Neural cell (in vitro differentiated cells): Measurements from ENCODE around the gene DCDC1. TPM values are rescaled to one million over a fixed set of nuclear protein-coding genes. Genes with fewer than 3 reads are reported as not detected.

Experiments
- H2AFZ ChIP-seq: fragments of 200-600, 300-800 bp; sonication (generic), shearing (Covaris generic); 2 replicates; pipeline ENCODE4 v1.6.0; 2014; ENCODE audit warnings: low read depth, mild to moderate bottlenecking, antibody characterized with exemption, low read length, moderate library complexity
- H3F3A ChIP-seq: fragments of 200-600 bp; shearing (Covaris generic); 2 replicates; pipeline ENCODE4 v1.6.1; 2016; ENCODE audit warnings: mild to moderate bottlenecking, moderate library complexity, mixed read lengths, antibody characterized with exemption, low read length; ENCODE audit not compliant: insufficient read depth, poor library complexity, severe bottlenecking
- H3K27ac ChIP-seq: fragments of 200-600, 300-800 bp; sonication (generic), shearing (Covaris generic); 2 replicates; pipeline ENCODE4 v1.5.1; 2014; ENCODE audit warnings: mild to moderate bottlenecking, low read length, moderate library complexity
- H3K27me3 ChIP-seq: fragments of 300-800, 200-600 bp; sonication (generic), shearing (Covaris generic); 2 replicates; pipeline ENCODE4 v1.6.0; 2014; ENCODE audit warnings: mild to moderate bottlenecking, low read depth, low read length, moderate library complexity; ENCODE audit not compliant: insufficient read depth
- H3K36me3 ChIP-seq: fragments of 300-800, 200-600 bp; sonication (generic), shearing (Covaris generic); 2 replicates; pipeline ENCODE4 v1.5.1; 2014; ENCODE audit warnings: mild to moderate bottlenecking, antibody characterized with exemption, low read length, moderate library complexity; ENCODE audit not compliant: insufficient read depth
- H3K4me2 ChIP-seq: fragments of 300-800, 200-600 bp; sonication (generic), shearing (Covaris generic); 2 replicates; pipeline ENCODE4 v1.6.0; 2014; ENCODE audit warnings: mild to moderate bottlenecking, low read length
- H3K4me3 ChIP-seq: fragments of 300-800, 200-600 bp; sonication (generic), shearing (Covaris generic); 2 replicates; pipeline ENCODE4 v1.5.1; 2014; ENCODE audit warnings: mild to moderate bottlenecking, low read length, moderate library complexity
- H3K79me2 ChIP-seq: fragments of 200-600 bp; shearing (Covaris generic); replicated peaks from 2 replicates; pipeline ENCODE4 v1.6.0; 2014; ENCODE audit warnings: mild to moderate bottlenecking, low read length, moderate library complexity; ENCODE audit not compliant: insufficient read depth
- H3K9ac ChIP-seq: fragments of 300-800, 200-600 bp; sonication (generic), shearing (Covaris generic); 2 replicates; pipeline ENCODE4 v1.6.1; 2016; ENCODE audit warnings: mild to moderate bottlenecking, low read length, mixed read lengths
- H3K9me2 ChIP-seq: fragments of 200-600 bp; shearing (Covaris generic); 2 replicates; pipeline ENCODE4 v1.6.1; 2016; ENCODE audit warnings: mild to moderate bottlenecking, low read length, mixed read lengths; ENCODE audit not compliant: insufficient read depth
- H3K9me3 ChIP-seq: fragments of 200-600, 300-800 bp; sonication (generic), shearing (Covaris generic); 2 replicates; pipeline ENCODE4 v1.6.1; 2016; ENCODE audit warnings: mild to moderate bottlenecking, mixed run types, low read length, moderate library complexity, mixed read lengths
- H4K20me1 ChIP-seq: fragments of 200-600 bp; shearing (Covaris generic); 2 replicates; pipeline ENCODE4 v1.6.1; 2016; ENCODE audit warnings: mild to moderate bottlenecking, mixed run types; ENCODE audit not compliant: insufficient read depth
- EP300 ChIP-seq: fragments of 450-650 bp; conservative IDR thresholded peaks from 2 replicates; pipeline ENCODE4 v1.6.1; 2014; ENCODE audit warnings: antibody characterized with exemption, mild to moderate bottlenecking, moderate library complexity; ENCODE audit not compliant: poor library complexity, severe bottlenecking
- EZH2 ChIP-seq: fragments of 200-600, 300-800 bp; shearing (Covaris generic), sonication (generic); IDR thresholded peaks from 2 replicates; pipeline ENCODE4 v1.6.1; 2014; ENCODE audit warnings: antibody characterized with exemption, low read length, borderline replicate concordance, mild to moderate bottlenecking; ENCODE audit not compliant: insufficient read depth, poor library complexity, severe bottlenecking
- MXI1 ChIP-seq: fragments of 450-650 bp; conservative IDR thresholded peaks from 2 replicates; pipeline ENCODE4 v1.6.1; 2014; ENCODE audit warnings: antibody characterized with exemption, mild to moderate bottlenecking; ENCODE audit not compliant: poor library complexity, severe bottlenecking
- POLR2AphosphoS5 ChIP-seq: IDR thresholded peaks from 2 replicates; pipeline ENCODE4 v1.6.1; 2012
- RAD21 ChIP-seq: fragments of 450-650 bp; conservative IDR thresholded peaks from 2 replicates; pipeline ENCODE4 v1.6.1; 2014; ENCODE audit warnings: antibody characterized with exemption, mild to moderate bottlenecking, moderate library complexity
- SMC3 ChIP-seq: fragments of 450-650 bp; conservative IDR thresholded peaks from 2 replicates; pipeline ENCODE4 v1.6.1; 2014; ENCODE audit warnings: antibody characterized with exemption, mild to moderate bottlenecking, moderate library complexity; ENCODE audit not compliant: poor library complexity
- TAF1 ChIP-seq: IDR thresholded peaks from 2 replicates; pipeline ENCODE4 v1.6.1; 2012; ENCODE audit warnings: low read depth
- polyA plus RNA-seq: library from polyadenylated mRNA; depleted of rRNA; stranded (reverse); fragments of >200 nt; gene quantifications from 2 replicates; pipeline ENCODE4 v1.2.3, GENCODE V29; 2014
- TF ChIP-seq, protein P1 (sequence below): IDR thresholded peaks from 2 replicates; pipeline ENCODE4 v1.6.1; 2012; ENCODE audit warnings: borderline replicate concordance
- TF ChIP-seq, protein P2 (sequence below): fragments of 450-650 bp; IDR thresholded peaks from 2 replicates; pipeline ENCODE4 v1.5.1; 2014; ENCODE audit warnings: antibody characterized with exemption, mild to moderate bottlenecking, moderate library complexity; ENCODE audit not compliant: poor library complexity, severe bottlenecking

Gene DCDC1
- polyA plus RNA-seq, 1 donor from 2014 or later = 5.0 TPM

DNA sequence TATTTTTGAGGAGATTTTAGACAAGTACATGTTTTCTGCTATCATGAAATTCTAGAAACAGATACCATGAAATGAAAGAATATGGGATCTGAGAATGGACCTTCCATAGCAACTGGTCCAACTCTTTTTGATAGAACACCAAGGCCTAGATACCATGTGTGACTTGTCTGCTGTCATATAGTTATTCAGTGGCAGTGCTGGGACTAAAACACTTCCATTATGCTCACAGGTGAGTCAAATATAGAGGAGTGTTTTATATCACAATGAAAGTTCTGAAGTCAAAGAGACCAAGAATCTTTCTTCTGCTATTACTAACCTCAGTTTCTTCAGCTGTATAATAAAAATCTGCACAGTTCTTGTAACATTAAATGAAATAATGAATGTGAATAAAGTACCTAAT lies 276.9 kb downstream of the DCDC1 start:
- no peaks in the 10 kb centered on the region for H3K27me3 ChIP-seq
- no peak overlapping the region for H2AFZ ChIP-seq
- TF ChIP-seq TAF1 (no peak), RAD21 (no peak), MXI1 (no peak), SMC3 (no peak)
- H3K9me3 ChIP-seq = peaks cover 6% of the 10 kb centered on the region
- H3K9ac ChIP-seq = no peak overlapping the region
- no peaks in the 10 kb centered on the region for H3K36me3 ChIP-seq
- H3F3A ChIP-seq = no peaks in the 10 kb centered on the region
- no peaks in the 10 kb centered on the region for H4K20me1 ChIP-seq
- H3K79me2 ChIP-seq = no peaks in the 10 kb centered on the region
- H3K9me2 ChIP-seq = no peaks in the 10 kb centered on the region
- no peak overlapping the region for H3K4me2 ChIP-seq
- no peak overlapping the region for H3K4me3 ChIP-seq
- no peak overlapping the region for H3K27ac ChIP-seq

DNA sequence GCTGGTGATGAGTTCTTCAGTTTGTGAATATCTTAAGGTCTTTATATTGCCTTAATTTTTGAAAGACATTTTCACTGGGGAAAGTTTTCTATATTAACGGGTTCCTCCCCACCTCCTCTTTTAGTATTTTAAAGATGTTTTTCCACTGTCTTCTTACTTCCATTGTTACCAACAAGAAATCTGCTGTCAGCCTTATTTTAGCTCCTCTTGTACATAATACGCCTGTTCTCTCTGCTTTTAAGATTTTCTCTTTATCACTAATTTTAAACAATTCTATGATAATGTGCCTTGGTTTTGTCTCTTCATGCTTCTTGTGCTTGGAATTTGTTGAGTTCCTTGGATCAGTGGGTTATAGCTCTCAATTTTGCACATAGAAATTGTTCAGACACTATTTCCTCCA lies 280.4 kb downstream of the DCDC1 start:
- H3K9me2 ChIP-seq = no peaks in the 10 kb centered on the region
- H3K4me2 ChIP-seq = no peak overlapping the region
- H3K9me3 ChIP-seq = peaks cover 6% of the 10 kb centered on the region
- no peak overlapping the region for H3K27ac ChIP-seq
- no peak overlapping the region for H3K4me3 ChIP-seq
- H3K79me2 ChIP-seq = no peaks in the 10 kb centered on the region
- no peaks in the 10 kb centered on the region for H4K20me1 ChIP-seq
- no peak overlapping the region for H3K9ac ChIP-seq
- H3F3A ChIP-seq = no peaks in the 10 kb centered on the region
- no peaks in the 10 kb centered on the region for H3K27me3 ChIP-seq
- no peak for TF ChIP-seq EZH2
- TF ChIP-seq RAD21 = no peak
- no peak for TF ChIP-seq TAF1
- TF ChIP-seq POLR2AphosphoS5 = no peak
- no peak for TF ChIP-seq EP300
- TF ChIP-seq, protein P1, sequence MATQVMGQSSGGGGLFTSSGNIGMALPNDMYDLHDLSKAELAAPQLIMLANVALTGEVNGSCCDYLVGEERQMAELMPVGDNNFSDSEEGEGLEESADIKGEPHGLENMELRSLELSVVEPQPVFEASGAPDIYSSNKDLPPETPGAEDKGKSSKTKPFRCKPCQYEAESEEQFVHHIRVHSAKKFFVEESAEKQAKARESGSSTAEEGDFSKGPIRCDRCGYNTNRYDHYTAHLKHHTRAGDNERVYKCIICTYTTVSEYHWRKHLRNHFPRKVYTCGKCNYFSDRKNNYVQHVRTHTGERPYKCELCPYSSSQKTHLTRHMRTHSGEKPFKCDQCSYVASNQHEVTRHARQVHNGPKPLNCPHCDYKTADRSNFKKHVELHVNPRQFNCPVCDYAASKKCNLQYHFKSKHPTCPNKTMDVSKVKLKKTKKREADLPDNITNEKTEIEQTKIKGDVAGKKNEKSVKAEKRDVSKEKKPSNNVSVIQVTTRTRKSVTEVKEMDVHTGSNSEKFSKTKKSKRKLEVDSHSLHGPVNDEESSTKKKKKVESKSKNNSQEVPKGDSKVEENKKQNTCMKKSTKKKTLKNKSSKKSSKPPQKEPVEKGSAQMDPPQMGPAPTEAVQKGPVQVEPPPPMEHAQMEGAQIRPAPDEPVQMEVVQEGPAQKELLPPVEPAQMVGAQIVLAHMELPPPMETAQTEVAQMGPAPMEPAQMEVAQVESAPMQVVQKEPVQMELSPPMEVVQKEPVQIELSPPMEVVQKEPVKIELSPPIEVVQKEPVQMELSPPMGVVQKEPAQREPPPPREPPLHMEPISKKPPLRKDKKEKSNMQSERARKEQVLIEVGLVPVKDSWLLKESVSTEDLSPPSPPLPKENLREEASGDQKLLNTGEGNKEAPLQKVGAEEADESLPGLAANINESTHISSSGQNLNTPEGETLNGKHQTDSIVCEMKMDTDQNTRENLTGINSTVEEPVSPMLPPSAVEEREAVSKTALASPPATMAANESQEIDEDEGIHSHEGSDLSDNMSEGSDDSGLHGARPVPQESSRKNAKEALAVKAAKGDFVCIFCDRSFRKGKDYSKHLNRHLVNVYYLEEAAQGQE = no peak
- TF ChIP-seq MXI1 = no peak
- TF ChIP-seq, protein P2, sequence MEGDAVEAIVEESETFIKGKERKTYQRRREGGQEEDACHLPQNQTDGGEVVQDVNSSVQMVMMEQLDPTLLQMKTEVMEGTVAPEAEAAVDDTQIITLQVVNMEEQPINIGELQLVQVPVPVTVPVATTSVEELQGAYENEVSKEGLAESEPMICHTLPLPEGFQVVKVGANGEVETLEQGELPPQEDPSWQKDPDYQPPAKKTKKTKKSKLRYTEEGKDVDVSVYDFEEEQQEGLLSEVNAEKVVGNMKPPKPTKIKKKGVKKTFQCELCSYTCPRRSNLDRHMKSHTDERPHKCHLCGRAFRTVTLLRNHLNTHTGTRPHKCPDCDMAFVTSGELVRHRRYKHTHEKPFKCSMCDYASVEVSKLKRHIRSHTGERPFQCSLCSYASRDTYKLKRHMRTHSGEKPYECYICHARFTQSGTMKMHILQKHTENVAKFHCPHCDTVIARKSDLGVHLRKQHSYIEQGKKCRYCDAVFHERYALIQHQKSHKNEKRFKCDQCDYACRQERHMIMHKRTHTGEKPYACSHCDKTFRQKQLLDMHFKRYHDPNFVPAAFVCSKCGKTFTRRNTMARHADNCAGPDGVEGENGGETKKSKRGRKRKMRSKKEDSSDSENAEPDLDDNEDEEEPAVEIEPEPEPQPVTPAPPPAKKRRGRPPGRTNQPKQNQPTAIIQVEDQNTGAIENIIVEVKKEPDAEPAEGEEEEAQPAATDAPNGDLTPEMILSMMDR = no peak
- TF ChIP-seq SMC3 = no peak
- H3K36me3 ChIP-seq = no peaks in the 10 kb centered on the region
- H2AFZ ChIP-seq = no peak overlapping the region
